ENCODE measurements around the gene NMT2. TPM values are rescaled to one million over a fixed set of nuclear protein-coding genes. Genes with fewer than 3 reads are reported as not detected.

NMT2 gene
- total and polyA plus RNA-seq, 4 donors, result 9.6 to 19.1 (median 17.0) TPM

GRCh38 chr10:15072358-15072757 is 96.1 kb downstream of the NMT2 start:
- Histone ChIP-seq H3K9me3 (ENCODE audit: control insufficient read depth in 4 of 4, low read length in 3 of 4) (no peaks in the 10 kb centered on the region), H3K9ac (ENCODE audit: low read depth in 1 of 2, low read length in 2 of 2) (no peak overlapping the region), H3K4me1 (ENCODE audit: control insufficient read depth in 4 of 4, insufficient read depth in 4 of 4, low read length in 3 of 4) (no peaks in the 10 kb centered on the region), H3K27ac (ENCODE audit: low read depth in 1 of 2, low read length in 2 of 2) (no peak overlapping the region), H3K36me3 (ENCODE audit: control insufficient read depth in 4 of 4, insufficient read depth in 3 of 4, low read depth in 1 of 4, low read length in 3 of 4) (no peaks in the 10 kb centered on the region), H3K27me3 (ENCODE audit: control insufficient read depth in 4 of 4, insufficient read depth in 4 of 4, low read length in 3 of 4) (no peaks in the 10 kb centered on the region), H3K4me3 (ENCODE audit: low read depth in 1 of 3, low read length in 3 of 3) (no peak overlapping the region)
- DNase-seq (ENCODE audit: low spot score), result no peak
- whole genome bisulfite sequencing, result 92% methylated on average over 5 of the region's 5 CpGs
- TF ChIP-seq SP1 (IDR thresholded peaks at IDR 0.05) (no peak), GABPA (IDR thresholded peaks at IDR 0.05 in 1 of 2, conservative IDR thresholded peaks at IDR 0.05 in 1 of 2) (no peak), ATF3 (IDR thresholded peaks at IDR 0.05) (no peak), RXRA (IDR thresholded peaks at IDR 0.05) (no peak), NR2F2 (IDR thresholded peaks at IDR 0.05) (no peak), EGR1 (IDR thresholded peaks at IDR 0.05; ENCODE audit: low read depth in 2 of 2) (no peak), FOXA1 (IDR thresholded peaks at IDR 0.05) (no peak), RAD21 (IDR thresholded peaks at IDR 0.05) (no peak), HNF4A (conservative IDR thresholded peaks at IDR 0.05) (no peak), YY1 (IDR thresholded peaks at IDR 0.05) (no peak), JUND (IDR thresholded peaks at IDR 0.05) (no peak), REST (IDR thresholded peaks at IDR 0.05) (no peak), CTCF (IDR thresholded peaks at IDR 0.05; ENCODE audit: low read depth, low read length, missing input control) (no peak), MAX (IDR thresholded peaks at IDR 0.05) (no peak), HNF4G (IDR thresholded peaks at IDR 0.05) (no peak), TAF1 (conservative IDR thresholded peaks at IDR 0.05) (no peak), ZBTB33 (IDR thresholded peaks at IDR 0.05) (no peak), FOXA2 (IDR thresholded peaks at IDR 0.05) (no peak)
